ENCODE measurements around the gene CACYBP. TPM values are rescaled to one million over a fixed set of nuclear protein-coding genes. Genes with fewer than 3 reads are reported as not detected.
"Not testable (repeated sequence)": the region's sequence is repeated elsewhere in the genome, so short reads cannot be mapped to it uniquely, and the experiment has no call there.

The CACYBP gene
- total RNA-seq, 1 donor from 2014 or later, result 385 TPM

DNA sequence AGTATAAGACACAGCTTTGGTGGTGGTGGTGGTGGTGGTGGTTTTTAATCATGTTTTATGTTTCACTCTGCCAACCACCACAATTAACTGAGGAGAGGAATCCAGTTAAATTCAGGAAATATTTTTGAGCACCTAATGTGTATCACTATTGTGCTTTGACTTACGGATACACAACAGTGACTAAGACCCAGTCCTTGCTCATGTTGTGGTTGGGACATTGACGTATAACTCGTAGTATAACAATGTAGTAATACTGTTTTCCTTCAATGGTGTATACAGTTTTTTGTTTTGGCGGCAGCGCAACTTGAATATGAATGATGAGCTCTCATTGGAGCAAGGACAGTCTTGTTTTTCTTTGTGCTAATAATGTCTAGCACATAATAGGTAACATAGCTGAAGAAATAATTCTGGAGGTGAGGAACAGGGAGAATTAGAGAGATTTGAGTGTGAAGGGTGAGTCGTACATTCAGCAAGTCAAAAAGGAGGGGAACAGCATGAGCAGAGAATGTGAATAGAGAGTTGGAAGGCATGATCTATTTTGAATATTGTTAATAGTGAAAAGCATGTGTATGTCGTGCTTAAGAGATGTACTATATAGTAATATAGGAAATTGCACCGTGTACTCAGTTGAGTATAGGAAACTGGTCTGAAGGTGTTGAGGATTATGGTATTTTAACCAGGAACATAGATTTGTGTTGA lies 5.5 kb downstream of the CACYBP start:
- H3K36me3 Mint-ChIP-seq (ENCODE audit: low read depth), result peaks cover 63% of the 10 kb centered on the region
- H3K27me3 Mint-ChIP-seq, result no peaks in the 10 kb centered on the region
- intact Hi-C loops (cut with micrococcal nuclease), result no loop called here
- DNase-seq, result peak; percentile 48
- peak overlapping the region; percentile 14 for H3K27ac Mint-ChIP-seq
- peaks cover 44% of the 10 kb centered on the region for H3K4me1 Mint-ChIP-seq
- H3K4me3 Mint-ChIP-seq, result no peak overlapping the region
- no peaks in the 10 kb centered on the region for H3K9me3 Mint-ChIP-seq

DNA sequence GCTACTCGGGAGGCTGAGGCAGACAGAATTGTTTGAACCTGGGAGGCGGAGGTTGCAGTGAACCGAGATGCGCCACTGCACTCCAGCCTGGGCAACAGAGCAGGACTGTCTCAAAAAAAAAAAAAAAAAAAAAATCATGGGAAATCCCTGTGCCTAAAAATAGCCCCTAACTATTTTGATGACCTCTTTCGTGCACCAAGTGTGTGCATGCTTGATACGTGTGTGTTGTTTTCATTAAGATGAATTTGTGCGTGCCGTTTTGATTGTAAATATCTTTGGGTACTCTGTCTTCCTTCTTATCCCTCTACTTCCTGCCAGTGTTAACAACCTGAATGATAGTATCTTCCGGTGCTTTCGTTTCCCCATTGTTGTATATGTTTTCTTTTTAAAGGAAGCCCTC lies 9.8 kb downstream of the CACYBP start:
- Mint-ChIP-seq H3K27ac (peak overlapping the region; percentile 1), H3K9me3 (no peaks in the 10 kb centered on the region)
- intact Hi-C loops (cut with micrococcal nuclease), result no loop called here

DNA sequence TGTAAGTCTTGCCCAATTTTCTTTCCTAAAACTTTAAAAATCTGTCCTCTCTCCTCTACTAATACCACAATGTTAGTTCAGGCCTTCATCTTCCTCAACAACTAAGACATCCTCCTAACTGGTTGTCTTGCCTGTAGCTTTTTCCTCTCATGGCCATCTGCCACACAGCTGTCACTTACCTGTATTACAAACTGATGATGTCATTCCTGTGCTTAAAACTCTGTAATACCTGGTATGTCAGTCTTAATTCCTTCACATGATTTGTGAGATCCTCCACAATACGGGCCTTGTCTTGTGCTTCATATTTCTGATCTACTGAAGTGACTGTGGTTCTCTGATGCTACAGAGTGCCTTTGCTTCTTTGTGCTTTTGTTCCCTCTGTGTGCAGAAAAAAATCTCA lies 13.7 kb downstream of the CACYBP start:
- peak overlapping the region; percentile 4 for H3K27ac Mint-ChIP-seq
- H3K27me3 Mint-ChIP-seq, result no peaks in the 10 kb centered on the region
- intact Hi-C loops (cut with micrococcal nuclease), result no loop called here
- H3K9me3 Mint-ChIP-seq, result no peaks in the 10 kb centered on the region
- DNase-seq, result no peak
- no peak overlapping the region for H3K4me3 Mint-ChIP-seq
- peaks cover 7% of the 10 kb centered on the region for H3K4me1 Mint-ChIP-seq
- peaks cover 65% of the 10 kb centered on the region for H3K36me3 Mint-ChIP-seq (ENCODE audit: low read depth)

More for the DNA sequence above, 9.8 kb downstream of the CACYBP start:
- H3K36me3 Mint-ChIP-seq (ENCODE audit: low read depth), result peaks cover 66% of the 10 kb centered on the region
- peaks cover 16% of the 10 kb centered on the region for H3K4me1 Mint-ChIP-seq
- DNase-seq, result no peak
- H3K27me3 Mint-ChIP-seq, result no peaks in the 10 kb centered on the region
- no peak overlapping the region for H3K4me3 Mint-ChIP-seq

DNA sequence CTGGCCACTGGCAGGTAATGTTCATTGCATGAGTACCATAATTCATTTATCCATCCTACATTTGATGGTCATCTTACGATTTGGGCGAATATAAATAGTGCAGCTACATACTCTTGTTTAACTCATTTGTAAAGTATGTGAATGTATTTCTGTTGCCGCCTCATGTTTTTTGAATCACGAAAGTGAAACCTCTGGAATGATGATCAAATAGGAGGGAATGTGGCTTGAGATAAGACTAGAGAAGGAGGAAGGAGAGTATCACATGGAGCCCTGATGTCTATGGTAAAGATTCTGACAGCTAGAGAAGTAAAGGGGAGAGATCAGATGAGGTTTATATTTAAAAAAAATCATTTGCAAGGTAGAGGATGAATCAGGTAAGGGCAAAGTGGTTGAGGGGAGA lies 15.5 kb downstream of the CACYBP start:
- Mint-ChIP-seq H3K27me3 (no peaks in the 10 kb centered on the region), H3K4me3 (no peak overlapping the region), H3K9me3 (no peaks in the 10 kb centered on the region), H3K27ac (no peak overlapping the region), H3K36me3 (ENCODE audit: low read depth) (peaks cover 56% of the 10 kb centered on the region), H3K4me1 (peaks cover 6% of the 10 kb centered on the region)
- no peak for DNase-seq
- intact Hi-C loops (cut with micrococcal nuclease), result no loop called here

GRCh38 chr1:175019524-175019923 lies 19.8 kb downstream of the CACYBP start:
- intact Hi-C loops (cut with micrococcal nuclease), result no loop called here

GRCh38 chr1:175023043-175023921 lies 23.5 kb downstream of the CACYBP start, which contains the start of gene MRPS14:
MRPS14 (minus strand) TSS chr1:175023425; CDS start chr1:175023408, 17 bp downstream.
- H3K27me3 Mint-ChIP-seq, result no peaks in the 10 kb centered on the region
- H3K9me3 Mint-ChIP-seq, result peaks cover 14% of the 10 kb centered on the region
- peak within 1 kb of the TSS; percentile 91 for H3K4me3 Mint-ChIP-seq
- peak within 1 kb of the TSS; percentile 90 for H3K27ac Mint-ChIP-seq
- intact Hi-C loops (cut with micrococcal nuclease), result loop anchor here (1.0 to 2.0 kb wide), 3 partner anchors 24 to 166 kb away; partner anchors contain the start of gene CACYBP
- peaks cover 23% of the 10 kb centered on the region for H3K4me1 Mint-ChIP-seq
- peak; percentile 99 for DNase-seq
- H3K36me3 Mint-ChIP-seq (ENCODE audit: low read depth), result peaks cover 14% of the 10 kb centered on the region

More at GRCh38 chr1:175019524-175019923, 19.8 kb downstream of the CACYBP start:
- peaks cover 6% of the 10 kb centered on the region for H3K9me3 Mint-ChIP-seq
- peaks cover 37% of the 10 kb centered on the region for H3K36me3 Mint-ChIP-seq (ENCODE audit: low read depth)
- H3K27ac Mint-ChIP-seq, result no peak overlapping the region
- no peak for DNase-seq
- H3K27me3 Mint-ChIP-seq, result no peaks in the 10 kb centered on the region
- no peak overlapping the region for H3K4me3 Mint-ChIP-seq
- peaks cover 27% of the 10 kb centered on the region for H3K4me1 Mint-ChIP-seq

- peaks cover 23% of the 10 kb centered on the region for H3K4me1 Mint-ChIP-seq
- H3K4me3 Mint-ChIP-seq, result peak overlapping the region; percentile 91
- peaks cover 11% of the 10 kb centered on the region for H3K36me3 Mint-ChIP-seq (ENCODE audit: low read depth)
- DNase-seq, H3K27me3 Mint-ChIP-seq: not testable (repeated sequence)
- H3K27ac Mint-ChIP-seq, result peak overlapping the region; percentile 90
- peaks cover 14% of the 10 kb centered on the region for H3K9me3 Mint-ChIP-seq
- intact Hi-C loops (cut with micrococcal nuclease), result loop anchor here (1.0 to 2.0 kb wide), 3 partner anchors 25 to 165 kb away; partner anchors contain the start of gene CACYBP
These were observed 24.1 kb downstream of the CACYBP start for GRCh38 chr1:175023922-175024242.

- intact Hi-C loops (cut with micrococcal nuclease), result no loop called here
- Mint-ChIP-seq H3K4me1 (peaks cover 29% of the 10 kb centered on the region), H3K27ac (peak overlapping the region; percentile 36), H3K36me3 (ENCODE audit: low read depth) (peaks cover 12% of the 10 kb centered on the region), H3K27me3 (no peaks in the 10 kb centered on the region), H3K4me3 (peak overlapping the region; percentile 27), H3K9me3 (peaks cover 14% of the 10 kb centered on the region)
- DNase-seq, result peak; percentile 53
These were observed 25.0 kb downstream of the CACYBP start for GRCh38 chr1:175024773-175025172.

- no peak overlapping the region for H3K4me3 Mint-ChIP-seq
- peaks cover 18% of the 10 kb centered on the region for H3K27me3 Mint-ChIP-seq
- H3K36me3 Mint-ChIP-seq (ENCODE audit: low read depth), result peaks cover 2% of the 10 kb centered on the region
- intact Hi-C loops (cut with micrococcal nuclease), result loop anchor here (5.0 kb wide), 1 partner anchor 38 kb away; no protein-coding TSS in a partner anchor
- H3K9me3 Mint-ChIP-seq, result no peaks in the 10 kb centered on the region
- peaks cover 10% of the 10 kb centered on the region for H3K4me1 Mint-ChIP-seq
- peak; percentile 42 for DNase-seq
- H3K27ac Mint-ChIP-seq, result no peak overlapping the region
These were observed 34.2 kb downstream of the CACYBP start for GRCh38 chr1:175033953-175034352.

GRCh38 chr1:175034775-175035174 lies 35.0 kb downstream of the CACYBP start:
- H3K36me3 Mint-ChIP-seq (ENCODE audit: low read depth), result no peaks in the 10 kb centered on the region
- peaks cover 4% of the 10 kb centered on the region for H3K4me1 Mint-ChIP-seq
- H3K27me3 Mint-ChIP-seq, result peaks cover 22% of the 10 kb centered on the region
- H3K9me3 Mint-ChIP-seq, result no peaks in the 10 kb centered on the region
- no peak for DNase-seq
- no peak overlapping the region for H3K27ac Mint-ChIP-seq
- intact Hi-C loops (cut with micrococcal nuclease), result loop anchor here (5.0 kb wide), 1 partner anchor 38 kb away; no protein-coding TSS in a partner anchor
- H3K4me3 Mint-ChIP-seq, result no peak overlapping the region

GRCh38 chr1:175035865-175036264 lies 36.1 kb downstream of the CACYBP start:
- Mint-ChIP-seq H3K4me1 (peaks cover 2% of the 10 kb centered on the region), H3K27ac (no peak overlapping the region), H3K4me3 (no peak overlapping the region), H3K27me3 (peaks cover 24% of the 10 kb centered on the region), H3K9me3 (no peaks in the 10 kb centered on the region), H3K36me3 (ENCODE audit: low read depth) (no peaks in the 10 kb centered on the region)
- DNase-seq, result no peak
- intact Hi-C loops (cut with micrococcal nuclease), result no loop called here

- Mint-ChIP-seq H3K4me3 (no peak overlapping the region), H3K4me1 (peaks cover 2% of the 10 kb centered on the region), H3K27ac (no peak overlapping the region), H3K9me3 (no peaks in the 10 kb centered on the region), H3K27me3 (peaks cover 24% of the 10 kb centered on the region), H3K36me3 (ENCODE audit: low read depth) (no peaks in the 10 kb centered on the region)
- DNase-seq, result peak; percentile 46
- intact Hi-C loops (cut with micrococcal nuclease), result no loop called here
These were observed 36.7 kb downstream of the CACYBP start for GRCh38 chr1:175036476-175036875.

GRCh38 chr1:175037416-175037815 lies 37.7 kb downstream of the CACYBP start:
- H3K27me3 Mint-ChIP-seq, result peaks cover 24% of the 10 kb centered on the region
- no peak for DNase-seq
- H3K36me3 Mint-ChIP-seq (ENCODE audit: low read depth), result no peaks in the 10 kb centered on the region
- H3K4me1 Mint-ChIP-seq, result peaks cover 2% of the 10 kb centered on the region
- no peak overlapping the region for H3K27ac Mint-ChIP-seq
- no peaks in the 10 kb centered on the region for H3K9me3 Mint-ChIP-seq
- no peak overlapping the region for H3K4me3 Mint-ChIP-seq
- intact Hi-C loops (cut with micrococcal nuclease), result no loop called here

GRCh38 chr1:175040324-175040879 lies 40.7 kb downstream of the CACYBP start:
- Mint-ChIP-seq H3K27ac (no peak overlapping the region), H3K4me3 (no peak overlapping the region), H3K27me3 (peaks cover 23% of the 10 kb centered on the region), H3K9me3 (no peaks in the 10 kb centered on the region), H3K36me3 (ENCODE audit: low read depth) (no peaks in the 10 kb centered on the region), H3K4me1 (peaks cover 2% of the 10 kb centered on the region)
- DNase-seq, result no peak
- intact Hi-C loops (cut with micrococcal nuclease), result no loop called here
